HL-60/S4 (cell line): Measurements from ENCODE around the gene GTPBP6.

ENCODE experiments used
- in situ Hi-C: fragments of 300-500 bp; cut with MboI; formaldehyde crosslinking; loops from 2 replicates; pipeline ENCODE4 v1.14.3; 2022; ENCODE audit warnings: low sequenced_read_pairs

The GTPBP6 gene, protein sequence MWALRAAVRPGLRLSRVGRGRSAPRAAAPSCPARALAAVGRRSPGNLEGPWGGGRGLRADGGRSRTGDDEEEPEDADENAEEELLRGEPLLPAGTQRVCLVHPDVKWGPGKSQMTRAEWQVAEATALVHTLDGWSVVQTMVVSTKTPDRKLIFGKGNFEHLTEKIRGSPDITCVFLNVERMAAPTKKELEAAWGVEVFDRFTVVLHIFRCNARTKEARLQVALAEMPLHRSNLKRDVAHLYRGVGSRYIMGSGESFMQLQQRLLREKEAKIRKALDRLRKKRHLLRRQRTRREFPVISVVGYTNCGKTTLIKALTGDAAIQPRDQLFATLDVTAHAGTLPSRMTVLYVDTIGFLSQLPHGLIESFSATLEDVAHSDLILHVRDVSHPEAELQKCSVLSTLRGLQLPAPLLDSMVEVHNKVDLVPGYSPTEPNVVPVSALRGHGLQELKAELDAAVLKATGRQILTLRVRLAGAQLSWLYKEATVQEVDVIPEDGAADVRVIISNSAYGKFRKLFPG

DNA sequence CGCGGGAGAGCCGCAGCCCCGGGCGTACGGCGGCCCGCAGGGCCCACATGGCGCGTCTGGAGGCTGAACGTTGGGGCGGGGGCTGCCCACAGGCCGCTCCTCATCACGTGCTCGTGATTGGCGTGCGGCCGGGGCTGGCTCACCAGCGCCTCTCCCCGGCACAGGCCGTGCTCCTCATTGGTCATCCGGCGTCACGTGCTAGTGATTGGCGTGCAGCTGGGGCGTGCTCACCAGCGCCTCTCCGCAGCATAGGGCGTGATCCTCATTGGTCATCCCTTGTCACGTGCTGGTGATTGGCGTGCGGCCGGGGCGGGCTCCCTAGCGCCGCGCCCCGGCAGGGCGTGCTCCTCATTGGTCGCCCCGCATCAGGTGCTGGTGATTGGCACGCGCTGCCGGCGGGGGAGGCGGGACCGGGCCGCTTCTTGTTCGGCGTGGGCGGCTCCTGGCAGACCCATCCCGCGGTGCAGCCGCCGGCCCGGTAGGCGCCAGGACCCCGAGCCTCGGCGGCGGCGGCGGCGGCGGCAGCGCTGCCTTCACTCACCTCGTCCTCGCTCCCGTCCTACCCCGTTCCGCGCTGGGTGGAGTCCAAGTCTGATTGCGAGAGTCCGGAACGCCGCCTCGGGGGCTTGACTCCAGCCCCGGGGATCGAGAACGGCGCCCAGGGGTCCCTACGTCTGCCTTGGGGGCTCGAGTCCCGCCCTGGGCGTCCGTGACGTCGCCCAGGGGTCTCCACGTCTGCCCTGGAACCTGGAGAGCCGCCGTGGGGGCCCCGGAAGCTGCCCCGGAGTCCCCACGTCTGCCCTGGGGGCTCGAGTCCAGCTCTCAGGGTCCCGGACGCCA is at the start of gene GTPBP6:
GTPBP6 (minus strand) TSS at position 58 of the 840 bp plus-strand sequence; CDS start at position 49, 9 bp downstream.
- in situ Hi-C loops, result no loop called here

DNA sequence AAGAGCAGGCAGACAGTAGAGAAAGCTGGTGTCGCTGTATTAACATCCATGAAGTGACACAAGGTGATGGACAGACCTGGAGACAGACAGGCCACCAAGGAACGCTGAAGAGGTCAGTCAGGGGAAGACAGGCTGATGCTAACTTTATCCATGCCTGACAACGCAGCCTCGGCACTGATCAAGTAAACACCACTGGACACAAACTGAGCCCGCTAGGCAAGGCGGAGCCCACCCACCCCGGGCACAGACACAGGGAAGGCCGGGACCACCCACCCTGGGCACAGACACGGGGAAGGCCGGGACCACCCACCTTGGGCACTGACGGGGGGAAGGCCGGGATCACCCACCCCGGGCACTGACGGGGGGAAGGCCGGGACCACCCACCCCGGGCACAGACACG is 49.3 kb upstream of the GTPBP6 start:
- in situ Hi-C loops, result no loop called here

DNA sequence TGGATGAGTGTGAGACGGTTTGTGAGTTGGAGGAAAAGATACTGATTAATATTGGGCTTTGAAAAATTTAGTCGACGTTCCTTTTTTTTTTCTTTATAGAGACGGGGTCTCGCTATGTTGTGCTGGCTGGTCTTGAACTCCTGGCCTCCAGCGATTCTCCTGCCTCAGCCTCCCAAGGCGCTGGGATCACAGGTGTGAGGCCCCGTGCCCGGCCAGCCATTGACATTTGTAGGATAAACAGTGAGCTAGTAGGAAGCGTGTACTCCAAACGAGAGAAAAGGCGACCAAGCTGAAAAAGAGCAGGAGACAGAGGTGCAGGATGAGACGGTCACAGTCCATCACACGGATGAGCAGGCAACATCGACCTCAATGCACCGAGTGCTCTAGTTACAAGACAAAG is 48.8 kb upstream of the GTPBP6 start:
- in situ Hi-C loops, result no loop called here

DNA sequence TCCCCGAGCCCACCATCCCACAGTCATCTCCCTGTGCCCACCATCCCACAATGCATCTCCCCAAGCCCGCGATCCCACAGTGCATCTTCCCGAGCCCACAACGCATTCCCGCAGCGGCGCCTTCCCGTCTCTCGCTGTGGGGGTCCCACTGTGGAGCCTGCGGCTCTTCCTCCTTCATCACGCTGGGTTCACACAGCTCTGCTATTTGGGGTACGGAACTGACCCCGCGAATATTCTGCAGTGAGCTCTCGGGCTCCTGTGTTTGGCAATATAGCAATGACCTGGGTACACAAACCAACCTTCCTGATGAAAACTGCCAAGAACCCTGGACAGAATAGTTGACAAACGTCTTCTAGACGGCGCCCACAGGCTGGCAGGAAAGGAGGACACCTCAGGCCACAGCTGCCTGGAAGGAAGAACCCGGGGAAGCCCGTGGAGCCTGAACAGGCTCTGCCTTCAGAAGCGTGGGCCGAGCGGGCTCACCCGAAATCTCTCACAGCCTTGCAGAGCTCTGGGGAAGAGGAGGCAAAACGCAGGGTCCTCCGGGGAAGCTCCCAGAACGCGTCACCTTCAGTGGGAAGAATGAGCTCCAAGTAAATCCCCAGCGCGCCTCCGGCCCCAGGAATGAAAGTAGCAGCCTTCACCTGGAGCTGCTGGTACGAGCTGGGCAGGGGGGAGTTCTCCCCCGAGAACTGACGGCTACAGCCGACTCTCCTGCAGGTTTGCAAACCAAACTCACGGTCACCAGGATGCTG is 45.2 kb upstream of the GTPBP6 start:
- in situ Hi-C loops, result no loop called here

DNA sequence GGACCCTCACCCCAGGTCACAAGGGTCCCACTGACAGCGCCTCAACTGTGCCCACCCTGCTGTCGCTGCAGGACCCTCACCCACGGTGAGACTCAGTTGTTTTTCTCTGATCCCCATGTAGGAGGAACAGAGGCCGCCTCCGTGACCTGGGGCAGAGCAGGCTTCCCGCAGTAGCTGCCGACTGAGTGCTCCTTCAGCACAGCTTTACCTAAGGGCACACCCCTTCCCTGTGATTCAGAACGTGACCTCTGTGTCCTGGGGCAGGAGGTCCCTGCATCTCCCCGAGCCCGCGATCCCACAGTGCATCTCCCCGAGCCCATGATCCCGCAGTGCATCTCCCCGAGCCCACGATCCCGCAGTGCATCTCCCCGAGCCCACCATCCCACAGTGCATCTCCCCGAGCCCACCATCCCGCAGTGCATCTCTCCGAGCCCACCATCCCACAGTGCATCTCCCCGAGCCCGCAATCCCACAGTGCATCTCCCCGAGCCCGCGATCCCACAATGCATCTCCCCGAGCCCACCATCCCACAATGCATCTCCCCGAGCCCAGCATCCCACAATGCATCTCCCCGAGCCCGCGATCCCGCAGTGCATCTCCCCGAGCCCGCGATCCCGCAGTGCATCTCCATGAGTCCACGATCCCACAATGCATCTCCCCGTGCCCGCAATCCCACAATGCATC is 44.5 kb upstream of the GTPBP6 start:
- in situ Hi-C loops, result no loop called here

DNA sequence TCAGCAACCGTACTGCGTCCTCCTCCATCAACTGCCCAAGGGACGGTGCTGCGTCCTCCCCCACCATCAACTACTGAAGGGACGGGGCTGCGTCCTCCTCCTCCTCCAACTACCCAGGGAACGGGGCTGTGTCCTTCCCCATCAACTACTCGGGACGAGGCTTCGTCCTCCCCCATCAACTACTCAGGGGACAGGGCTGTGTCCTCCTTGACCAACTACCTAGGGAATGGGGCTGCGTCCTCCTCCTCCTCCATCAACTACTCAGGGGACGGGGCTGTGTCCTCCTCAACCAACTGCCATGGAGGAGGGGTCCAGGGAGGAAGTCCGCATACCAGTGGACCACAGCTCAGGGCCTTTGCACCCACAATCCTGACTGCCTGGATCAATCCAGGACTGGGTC is 43.8 kb upstream of the GTPBP6 start:
- in situ Hi-C loops, result no loop called here

DNA sequence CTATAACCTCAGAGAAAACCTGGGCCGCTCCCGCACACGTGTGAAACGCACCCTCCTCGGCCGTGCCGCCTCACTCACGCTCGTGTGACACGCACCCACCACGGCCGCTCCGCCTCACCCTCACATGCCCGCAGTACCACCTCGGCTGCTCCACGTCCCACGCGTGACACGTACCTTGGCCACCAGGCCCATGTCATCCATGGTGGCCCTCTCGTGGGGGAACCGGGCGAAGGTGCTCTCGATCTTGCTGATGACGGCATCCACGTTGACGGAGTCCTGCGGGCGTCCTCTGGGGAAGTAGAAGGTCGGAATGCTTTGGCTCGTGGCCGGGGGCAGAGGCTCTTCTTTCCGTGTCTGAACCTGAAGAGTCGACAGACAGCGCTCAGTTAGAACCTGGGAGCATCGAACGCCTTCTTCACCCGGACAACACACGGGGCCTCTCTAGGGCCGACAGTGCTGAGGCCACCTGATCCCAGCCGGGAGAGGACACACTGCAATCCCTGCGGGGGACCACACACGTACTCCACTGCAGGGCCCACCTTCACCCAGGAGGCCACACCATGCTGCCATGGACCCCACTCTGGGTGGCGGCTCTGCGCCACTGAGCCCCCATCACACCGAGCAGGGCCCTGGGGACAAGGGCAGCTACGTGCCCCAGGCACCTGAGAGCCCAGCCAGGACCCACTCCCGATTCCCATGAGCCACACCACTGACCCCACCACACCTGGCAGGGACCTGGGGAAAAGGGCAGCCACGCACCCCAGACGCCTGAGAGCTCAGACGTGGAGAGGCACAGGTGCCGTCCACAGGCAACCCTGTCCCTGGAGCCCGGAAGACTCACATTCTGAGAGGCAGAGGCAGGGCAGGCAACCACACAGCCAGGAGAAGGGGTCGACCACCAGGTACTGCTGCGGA is 42.9 kb upstream of the GTPBP6 start:
- in situ Hi-C loops, result no loop called here

DNA sequence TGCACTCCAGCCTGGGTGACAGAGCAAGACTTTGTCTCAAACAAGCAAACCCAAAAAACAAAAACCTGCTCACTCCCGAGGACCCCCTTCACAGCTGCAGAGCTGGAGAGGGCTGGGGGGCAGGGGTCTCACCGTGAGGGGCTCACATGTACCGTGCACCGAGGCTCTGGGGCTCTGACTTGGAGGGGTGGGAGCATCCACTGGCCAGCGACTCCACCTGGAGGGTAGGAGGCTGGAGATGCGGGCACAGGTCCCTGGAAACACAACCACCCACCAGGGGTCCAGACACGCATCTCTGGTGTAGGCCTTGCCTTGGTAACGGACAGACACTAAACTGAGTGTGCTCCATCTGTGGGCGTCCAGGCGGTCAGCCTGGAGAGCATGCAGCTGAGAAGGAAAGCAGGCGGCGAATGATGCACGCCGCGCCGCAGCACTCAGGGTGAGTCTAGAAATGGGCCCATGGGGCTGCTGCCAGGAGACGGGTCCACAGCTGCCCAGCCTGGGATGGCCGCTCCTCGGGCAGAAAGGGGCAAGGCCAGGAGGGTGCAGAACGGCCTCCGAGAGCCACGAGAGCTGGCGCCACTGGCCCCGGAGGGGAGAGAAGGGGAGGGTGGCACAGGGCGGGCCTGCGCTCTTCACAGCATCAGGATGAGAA is 42.0 kb upstream of the GTPBP6 start:
- in situ Hi-C loops, result no loop called here

DNA sequence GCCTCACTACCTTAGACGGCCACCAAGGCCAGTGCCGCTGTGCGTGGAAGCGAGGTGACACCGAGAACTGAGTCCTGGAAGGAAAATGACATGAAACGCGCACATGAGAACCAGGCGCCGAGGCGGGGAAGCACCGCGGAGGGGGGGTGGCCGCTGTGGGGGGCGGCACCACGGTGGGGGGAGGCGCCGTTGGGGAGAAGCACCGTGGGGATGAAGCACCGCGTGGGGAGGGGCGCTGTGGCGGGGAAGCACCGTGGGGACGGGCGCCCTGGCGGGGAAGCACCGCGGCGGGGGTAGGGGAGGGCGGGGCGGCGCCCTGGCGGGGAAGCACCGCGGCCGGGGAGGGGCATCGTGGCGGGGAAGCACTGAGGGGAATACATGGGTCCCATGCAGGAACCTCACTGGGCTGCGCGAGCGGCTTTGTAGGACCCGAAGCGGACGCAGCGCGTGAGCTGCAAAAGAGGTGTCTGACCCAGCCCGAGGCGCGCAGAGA is 40.1 kb upstream of the GTPBP6 start:
- in situ Hi-C loops, result no loop called here

DNA sequence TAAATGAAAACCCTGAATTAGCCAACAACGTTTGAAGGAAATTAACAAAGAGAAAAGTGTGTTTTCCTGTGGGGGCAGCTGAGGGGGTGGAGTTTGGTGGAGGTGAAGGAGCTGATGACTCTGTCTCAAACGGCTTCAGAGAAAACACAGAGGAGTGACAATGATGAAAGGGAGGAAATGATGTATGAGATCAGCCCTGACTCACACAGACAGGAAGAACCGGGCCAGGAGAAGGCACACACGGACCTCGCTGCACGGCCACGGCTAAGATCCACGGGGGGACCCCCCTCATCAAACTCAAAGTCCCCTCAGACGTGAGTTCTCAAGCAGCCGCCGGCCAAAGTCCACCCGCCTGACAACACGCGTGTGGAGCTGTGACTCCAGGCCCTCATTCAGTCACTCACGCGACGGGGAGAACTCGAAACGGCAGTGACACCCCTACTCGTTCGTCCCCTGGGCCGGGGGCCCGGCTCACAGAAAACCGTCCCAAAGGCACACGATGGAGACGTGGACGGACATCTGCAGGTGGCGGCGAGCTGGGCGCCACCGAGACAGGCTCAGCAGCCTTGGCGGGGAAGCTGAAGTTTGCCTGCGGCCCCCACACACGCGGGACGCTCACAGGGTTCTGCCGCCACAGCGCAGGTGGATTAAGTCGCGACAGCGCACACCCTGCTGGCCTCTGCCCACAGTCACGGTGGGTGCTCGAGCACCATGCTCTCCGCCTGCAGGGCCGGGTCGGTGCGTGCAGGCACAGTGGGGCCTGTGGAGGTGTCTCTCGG is 39.3 kb upstream of the GTPBP6 start:
- in situ Hi-C loops, result no loop called here

DNA sequence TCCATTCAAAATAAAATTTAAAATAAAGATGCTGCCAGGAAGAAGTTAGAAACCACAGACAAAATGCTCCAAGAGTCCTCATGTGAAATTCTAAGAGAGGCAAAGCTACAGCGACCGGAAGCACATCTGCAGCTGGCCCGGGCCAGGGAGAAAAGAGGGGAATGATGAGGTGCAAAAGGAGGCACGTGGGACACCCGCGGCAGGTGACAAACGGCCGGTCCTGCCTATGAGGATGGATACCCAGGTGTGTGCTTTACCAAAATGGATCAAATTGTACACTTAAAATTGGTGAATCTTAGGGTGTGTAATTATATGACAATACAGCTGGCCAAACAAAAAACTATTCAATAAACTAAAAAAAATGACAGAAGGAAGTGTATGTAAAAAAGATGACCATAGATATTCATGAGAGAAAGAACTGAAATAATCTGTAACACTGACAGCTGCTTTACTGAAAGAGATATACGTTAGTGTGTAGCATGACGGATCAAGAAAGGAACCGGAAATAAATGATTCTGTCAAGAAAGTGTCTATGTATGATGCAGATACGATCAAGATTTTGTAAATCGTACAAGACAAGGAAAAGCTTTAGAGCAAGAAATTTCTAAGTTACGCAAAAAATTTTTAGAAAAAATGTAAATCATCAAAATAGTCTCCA is 38.6 kb upstream of the GTPBP6 start:
- in situ Hi-C loops, result no loop called here

DNA sequence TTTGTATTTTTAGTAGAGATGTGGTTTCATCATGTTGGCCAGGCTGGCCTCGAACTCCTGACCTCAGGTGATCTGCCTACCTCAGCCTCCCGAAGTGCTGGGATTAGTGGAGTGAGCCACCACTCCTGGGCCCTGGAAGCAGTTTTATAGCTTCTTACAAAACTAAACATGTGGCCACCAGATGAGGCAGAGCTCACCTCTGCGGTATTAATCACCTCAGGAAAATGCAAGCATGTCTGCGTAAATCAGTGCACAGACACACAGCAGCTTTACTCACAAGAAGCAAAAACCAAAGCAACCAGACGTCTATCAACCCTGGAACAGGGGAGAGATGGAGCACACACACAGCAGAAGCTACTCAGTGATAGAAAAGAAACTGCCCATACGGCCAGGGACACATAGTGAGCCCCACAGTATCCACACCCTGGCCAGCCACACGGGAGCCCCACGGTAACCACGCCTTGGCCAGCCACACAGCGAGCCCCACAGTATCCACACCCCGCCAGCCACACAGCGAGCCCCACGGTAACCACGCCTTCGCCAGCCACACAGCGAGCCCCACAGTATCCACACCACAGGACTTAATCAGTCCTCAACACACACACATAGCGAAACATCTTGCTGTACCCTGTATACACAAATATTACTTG is 37.9 kb upstream of the GTPBP6 start:
- in situ Hi-C loops, result no loop called here

DNA sequence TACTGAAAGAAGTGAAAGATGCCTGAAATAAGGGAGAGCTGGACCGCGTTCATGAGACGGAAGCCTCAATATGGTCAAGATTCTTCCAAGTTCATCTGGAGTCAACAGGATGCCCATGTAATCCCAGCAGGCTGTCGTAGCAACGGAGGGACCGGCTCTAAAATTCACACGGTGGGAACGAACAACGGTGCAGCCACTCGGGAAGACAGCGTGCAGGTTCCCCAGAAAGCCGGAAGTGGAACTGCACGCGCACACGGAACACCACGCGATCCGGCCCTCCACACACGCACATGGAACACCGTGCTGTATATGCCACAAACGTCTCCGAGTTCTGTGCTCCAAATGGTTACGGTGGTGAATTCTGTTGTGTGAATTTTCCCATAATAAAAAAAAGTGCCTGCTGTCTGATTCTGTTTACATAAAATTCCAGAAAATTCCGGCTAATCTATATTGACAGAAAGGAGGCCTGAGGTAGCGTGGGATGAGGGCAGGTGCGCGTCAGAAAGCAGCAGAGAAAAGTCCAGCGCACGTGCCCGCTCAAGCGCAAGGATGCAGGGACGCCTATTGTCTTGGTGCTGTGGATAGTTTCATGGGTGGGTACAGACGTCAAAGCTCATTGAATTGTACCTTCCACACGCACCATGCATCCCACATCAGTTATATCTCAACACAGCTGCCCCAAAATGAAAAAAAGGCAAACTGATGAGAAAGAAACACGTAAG is 36.9 kb upstream of the GTPBP6 start:
- in situ Hi-C loops, result no loop called here

DNA sequence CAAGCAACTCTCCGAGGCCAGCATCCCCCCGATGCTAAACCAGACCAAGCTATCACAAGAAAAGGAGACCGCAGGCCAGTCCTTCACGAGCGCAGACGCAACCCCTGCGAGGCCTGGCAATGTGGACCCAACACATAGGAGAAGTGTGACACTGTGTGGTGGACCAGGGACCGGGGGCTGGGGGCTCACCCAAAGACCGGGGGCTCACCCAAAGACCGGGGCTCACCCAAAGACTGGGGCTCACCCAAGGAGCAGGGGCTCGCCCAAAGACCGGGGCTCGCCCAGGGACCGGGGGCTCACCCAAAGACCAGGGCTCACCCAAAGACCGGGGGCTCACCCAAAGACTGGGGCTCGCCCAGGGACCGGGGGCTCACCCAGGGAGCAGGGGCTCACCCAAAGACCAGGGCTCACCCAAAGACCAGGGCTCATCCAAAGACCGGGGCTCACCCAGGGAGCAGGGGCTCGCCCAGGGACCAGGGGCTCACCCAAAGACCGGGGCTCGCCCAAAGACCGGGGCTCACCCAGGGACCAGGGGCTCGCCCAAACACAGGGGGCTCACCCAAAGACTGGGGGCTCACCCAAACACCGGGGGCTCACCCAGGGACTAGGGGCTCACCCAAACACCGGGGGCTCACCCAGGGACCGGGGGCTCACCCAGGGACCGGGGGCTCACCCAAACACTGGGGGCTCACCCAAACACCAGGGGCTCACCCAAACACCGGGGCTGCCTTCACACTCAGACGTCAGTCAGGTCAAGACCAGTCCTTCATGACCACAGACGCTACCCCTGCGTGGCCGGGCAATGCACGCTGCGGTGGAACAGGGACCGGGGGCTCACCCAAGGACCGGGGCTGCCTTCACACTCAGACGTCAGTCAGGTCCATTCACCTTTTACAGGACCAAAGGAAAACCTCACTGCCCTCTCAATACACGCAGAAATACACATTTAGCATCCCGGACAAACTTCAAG is 35.3 kb upstream of the GTPBP6 start:
- in situ Hi-C loops, result no loop called here

DNA sequence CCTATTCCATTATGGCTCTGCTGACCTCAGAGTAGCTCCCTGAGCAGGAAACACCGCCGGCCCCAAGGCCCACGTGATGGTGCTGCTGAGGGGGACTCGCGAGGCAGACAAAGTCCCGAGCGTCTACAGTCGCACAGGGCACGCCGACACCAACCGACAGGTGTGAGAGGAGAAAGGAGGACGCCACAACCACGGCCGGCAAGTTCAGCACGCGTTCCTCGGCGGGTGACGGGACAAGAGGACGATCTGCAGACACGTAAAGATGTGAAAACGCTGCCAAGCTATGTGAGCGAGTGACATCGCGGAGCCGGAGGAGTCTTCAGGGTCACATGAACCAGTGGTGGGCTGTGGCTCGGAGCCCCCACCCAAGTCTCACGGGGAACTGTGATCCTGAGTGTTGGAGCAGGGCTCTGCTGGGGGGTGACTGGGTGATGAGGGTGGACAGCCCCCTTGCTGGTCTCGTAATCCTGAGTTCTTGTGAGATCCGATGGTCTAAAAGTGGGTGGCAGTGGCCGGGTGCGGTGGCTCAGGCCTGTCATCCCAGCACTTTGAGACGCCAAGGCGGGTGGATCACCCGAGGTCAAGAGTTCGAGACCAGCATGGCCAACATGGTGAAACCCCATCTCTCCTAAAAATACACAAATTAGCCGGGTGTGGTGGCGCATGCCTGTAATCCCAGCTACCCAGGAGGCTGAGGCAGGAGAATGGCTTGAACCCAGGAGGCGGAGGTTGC is 34.2 kb upstream of the GTPBP6 start:
- in situ Hi-C loops, result no loop called here
